Stimulated activated CD8-positive, alpha-beta memory T cell treated with anti-CD3 and anti-CD28 coated beads, Interleukin-2, amount 100 ng/mL, for 48 hours (primary cell): Measurements from ENCODE around the gene TMEM238.
A peak's percentile ranks its signal among the peaks of the same experiment; 100 is the strongest.

Experiments used
- DNase-seq, 2 donors: peaks; one replicate each; pipeline ENCODE4 v3.0.0-alpha.2; 2020; ENCODE audit warnings: low read depth in 2 of 2

Gene TMEM238

DNA sequence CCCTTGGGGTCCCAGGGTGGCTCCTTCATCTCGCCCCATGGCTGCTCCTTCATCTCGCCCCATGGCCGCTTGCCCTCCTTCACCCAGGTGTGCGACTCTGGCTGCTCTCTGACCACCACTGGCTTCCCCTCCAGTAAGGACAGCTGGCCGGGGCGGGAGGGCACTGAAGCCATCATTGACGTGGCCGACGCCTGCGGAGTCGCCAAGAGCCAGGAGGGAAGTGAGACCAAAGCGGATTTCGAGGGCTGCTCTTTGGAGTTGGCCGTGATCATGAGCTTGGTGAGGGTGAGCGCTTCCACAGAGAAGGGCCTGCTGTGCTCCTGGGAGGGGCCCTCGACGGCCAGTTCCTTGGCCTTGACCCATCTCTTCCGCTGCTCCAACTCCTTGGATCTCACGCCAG, 25.6 kb downstream of the TMEM238 start:
- no peak for DNase-seq

DNA sequence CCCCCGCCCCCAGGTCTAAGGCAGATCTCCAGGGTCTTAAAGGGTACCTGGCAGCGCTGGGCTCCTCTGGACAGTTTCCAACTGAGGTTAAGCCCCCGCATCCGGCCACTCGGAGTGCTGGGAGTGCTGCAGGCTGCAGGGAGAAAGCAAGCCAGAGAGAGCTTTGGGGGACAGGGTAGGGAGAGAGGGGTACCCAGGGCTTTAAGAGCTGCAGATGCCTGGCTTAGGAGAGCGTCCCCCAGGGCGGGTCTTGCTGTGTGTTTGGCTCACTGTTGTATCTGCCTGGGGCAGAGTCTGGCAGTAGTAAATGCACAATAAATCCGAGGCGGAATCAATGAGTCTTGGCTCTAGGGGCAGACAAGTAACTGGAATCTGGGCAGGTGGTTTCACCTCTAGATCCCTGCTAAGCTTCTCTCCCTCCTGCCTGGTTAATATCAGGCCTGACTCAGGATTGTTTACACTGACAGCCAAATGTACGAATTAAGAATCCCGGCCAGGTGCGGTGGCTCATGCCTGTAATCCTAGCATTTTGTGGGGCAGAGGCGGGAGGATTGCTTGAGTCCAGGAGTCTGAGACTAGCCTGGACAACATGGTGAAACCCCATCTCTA, 28.8 kb downstream of the TMEM238 start:
- DNase-seq = no peak

DNA sequence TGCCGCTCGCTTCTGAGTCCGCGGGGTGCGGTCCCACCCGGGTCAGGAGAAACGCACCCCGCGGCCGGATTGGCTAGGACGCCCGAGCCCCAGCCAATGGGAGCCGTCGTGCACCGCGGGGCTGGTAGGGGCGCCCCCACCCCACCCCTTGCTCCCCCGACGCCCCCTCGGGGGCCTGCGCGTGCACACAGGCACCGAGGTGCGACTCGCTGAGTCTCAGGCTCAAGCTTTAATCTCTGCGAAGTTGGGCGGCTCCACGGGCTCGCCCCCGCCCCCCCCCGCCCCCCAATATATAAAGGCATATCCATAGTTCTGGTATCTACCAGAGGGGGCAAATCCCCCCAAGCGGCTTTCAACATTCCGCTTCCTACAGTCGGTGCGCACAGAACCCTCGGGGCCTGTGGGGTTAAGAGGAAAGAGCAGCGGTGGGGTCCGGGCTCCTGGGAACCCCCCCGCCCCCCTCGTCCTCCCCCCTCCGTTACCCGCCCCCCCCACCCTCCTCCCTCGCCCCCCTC, 29.3 kb downstream of the TMEM238 start, which contains the start of gene COX6B2:
Gene COX6B2 (minus strand): TSS at position 22 of the 515 bp plus-strand sequence. CDS start 198 bp downstream, outside the sequence.
- DNase-seq = no peak

DNA sequence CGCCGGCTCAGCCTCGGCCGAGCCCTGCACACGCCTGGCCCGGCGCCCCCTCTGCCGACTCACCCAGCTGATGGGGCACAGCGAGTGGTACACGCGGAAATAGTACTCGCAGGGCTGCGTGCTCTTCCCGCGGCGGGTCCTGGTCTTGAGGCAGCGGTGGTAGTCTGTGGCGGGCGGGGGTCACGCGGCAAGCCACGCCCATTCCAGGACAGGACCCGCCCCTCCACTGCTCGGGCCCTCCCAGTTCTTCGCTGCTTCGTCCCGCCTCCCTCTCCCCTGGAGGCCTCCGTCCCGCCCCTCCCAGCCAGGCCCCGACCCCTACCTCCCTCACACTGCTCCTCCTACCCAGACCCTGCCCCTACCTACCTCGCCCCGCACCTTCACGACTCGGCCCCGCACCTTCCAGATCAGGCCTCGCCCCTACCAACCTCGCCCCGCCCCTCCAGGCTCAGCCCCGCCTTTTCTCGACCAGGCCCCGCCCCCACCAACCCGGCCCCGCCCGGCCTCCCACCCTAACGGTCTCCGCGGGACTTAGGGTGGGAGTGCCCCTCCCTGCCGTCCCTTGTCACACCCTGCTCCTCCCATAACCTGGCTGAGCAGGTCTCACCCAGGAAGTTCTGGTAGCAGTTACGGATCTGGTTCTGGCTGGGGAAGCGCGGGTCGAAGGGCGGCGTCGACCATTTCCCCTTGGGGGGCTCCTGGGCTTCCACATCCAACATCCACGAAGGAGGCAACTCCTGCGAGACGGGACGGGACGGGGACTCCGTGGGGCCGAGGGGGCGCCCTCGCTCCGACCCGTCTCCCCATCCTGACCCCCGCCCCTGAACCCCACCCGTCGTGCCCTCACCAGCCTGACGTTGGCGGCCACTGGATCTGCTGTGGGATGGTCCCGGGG, 30.0 kb downstream of the TMEM238 start:
- DNase-seq = no peak

DNA sequence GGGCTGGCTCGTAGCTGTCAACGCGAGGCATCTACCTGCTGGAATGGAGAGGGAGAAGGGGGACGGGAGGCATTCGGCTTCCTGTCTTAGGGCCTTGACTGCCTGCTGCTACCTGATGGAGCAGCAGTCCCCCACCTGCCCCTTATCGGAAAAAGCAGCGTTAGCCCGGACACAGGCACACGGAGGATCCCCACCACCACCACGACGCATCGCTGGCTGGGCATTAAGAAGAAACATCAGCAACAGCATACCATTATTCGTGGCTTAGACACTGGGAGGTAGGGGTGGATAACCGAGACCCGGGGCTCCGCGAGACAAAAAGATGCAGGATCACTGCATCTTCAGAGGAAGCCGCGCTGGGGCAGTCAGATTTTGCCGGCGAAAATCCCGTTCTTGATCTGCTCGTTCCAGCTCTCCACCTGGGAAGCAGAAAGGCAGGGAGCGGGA, 30.7 kb downstream of the TMEM238 start:
- no peak for DNase-seq

DNA sequence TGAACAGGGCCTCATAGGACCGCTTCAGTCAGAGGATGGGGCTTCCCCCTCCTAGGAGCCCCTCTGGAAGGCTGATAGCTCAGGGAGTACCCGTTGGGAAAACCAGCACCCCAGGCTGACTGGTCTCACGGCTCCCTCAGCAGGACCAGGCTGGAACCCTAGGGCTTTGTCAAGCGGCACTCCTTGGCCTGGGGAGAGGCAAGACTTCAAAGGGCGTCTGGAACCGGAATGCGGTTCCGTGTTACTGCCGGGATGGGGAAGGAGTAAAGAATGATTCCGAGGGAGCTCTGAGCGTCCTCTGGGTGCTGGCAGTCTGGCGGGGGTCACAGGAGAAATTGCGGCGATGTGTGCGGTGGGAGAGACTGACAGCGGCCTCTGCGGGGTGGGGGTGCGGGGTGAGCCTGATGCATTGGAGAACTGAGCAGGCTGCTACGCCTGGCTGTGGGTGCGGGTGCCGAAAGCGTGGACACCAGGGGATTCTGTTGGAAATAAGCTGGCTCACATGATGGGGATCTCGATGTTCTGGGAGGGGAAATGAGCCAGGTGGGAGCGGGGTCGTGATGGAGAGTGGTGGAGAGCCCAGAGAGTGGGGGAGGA, 31.4 kb downstream of the TMEM238 start:
- no peak for DNase-seq

DNA sequence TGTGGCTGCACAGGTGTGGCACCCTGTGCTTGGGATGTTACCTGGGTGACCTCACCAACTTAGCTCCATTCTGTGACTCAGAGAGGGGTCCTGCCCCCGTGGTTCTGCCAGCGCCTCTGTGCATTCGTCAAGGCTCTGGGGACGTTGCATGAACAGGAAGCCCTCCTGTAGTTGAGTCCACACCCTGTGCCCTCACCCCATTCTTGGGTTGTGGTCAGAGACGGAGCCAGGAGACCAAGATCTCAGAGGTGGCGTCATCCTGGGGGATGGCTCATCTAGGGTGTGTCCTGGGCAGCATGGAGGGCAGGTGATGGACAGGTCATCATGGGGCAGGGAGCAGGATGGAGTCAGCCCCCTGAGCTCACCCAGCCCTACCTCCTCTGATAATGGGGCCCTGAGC, 32.1 kb downstream of the TMEM238 start:
- DNase-seq = no peak

DNA sequence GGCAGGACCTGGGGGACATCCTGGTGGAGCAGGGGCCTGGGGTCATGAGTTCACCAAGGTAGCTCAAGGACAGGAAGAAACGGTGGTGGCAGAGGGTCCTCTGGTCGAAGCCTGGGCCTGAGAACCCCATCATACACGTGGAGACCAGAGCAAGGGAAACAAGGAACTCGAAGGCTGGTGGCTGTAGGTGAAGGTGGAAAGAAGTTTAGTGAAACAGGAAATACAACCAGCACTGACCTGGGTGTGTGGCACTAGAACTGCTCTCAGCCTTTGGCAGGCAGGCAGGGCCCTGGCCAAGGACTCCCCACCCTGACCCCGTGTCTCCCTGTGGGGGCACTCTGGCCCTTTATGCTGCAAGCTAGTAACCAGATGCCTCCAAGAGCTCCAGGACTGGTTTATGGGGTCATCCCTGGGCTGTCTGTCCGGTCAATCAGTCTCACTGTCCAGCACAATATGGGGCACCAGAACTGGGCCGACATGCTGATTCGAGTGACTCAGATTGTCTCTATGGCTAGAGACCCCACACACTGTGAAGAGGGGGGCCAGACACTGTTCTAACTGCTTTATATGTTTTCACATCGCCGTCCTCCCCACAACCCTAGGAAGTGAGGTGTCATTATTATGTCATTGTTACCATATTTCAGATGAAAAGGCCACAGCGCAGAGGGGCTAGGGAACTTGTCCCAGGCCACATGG, 33.3 kb downstream of the TMEM238 start:
- no peak for DNase-seq

DNA sequence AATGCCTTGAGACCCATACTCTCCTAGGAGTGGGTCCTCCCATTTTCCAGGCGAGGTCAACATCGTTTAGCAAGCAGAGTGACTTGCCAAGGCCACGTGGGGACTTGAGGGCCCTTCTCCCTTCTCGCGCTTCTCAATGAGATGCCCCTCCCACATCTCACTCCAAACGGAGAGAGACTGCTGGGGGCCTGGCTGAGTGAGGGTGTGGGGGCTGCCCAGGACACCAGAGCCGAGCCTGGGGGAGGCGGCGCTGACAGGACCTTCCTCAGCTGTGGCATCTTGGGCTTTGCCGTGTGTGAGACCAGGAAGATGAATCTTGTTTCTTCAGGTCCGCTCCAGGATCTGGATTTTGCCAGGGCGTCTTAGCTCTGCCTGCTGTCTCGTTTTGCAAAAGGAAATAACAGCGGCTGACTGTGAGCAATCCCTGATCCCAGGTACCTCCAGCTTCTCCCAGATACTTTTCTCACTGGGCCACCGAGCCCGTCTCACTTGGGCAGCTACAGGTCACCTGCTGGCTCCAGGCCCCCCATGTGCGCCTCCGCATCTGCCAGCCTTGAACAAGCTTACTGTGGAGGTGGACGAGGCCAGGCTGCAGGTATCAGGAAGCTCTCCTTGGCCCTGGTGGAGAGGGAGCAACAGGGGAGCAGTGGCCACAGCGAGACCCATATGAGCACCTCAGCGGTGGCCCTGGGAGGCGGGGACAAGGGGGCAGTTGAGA, 35.6 kb downstream of the TMEM238 start:
- no peak for DNase-seq

DNA sequence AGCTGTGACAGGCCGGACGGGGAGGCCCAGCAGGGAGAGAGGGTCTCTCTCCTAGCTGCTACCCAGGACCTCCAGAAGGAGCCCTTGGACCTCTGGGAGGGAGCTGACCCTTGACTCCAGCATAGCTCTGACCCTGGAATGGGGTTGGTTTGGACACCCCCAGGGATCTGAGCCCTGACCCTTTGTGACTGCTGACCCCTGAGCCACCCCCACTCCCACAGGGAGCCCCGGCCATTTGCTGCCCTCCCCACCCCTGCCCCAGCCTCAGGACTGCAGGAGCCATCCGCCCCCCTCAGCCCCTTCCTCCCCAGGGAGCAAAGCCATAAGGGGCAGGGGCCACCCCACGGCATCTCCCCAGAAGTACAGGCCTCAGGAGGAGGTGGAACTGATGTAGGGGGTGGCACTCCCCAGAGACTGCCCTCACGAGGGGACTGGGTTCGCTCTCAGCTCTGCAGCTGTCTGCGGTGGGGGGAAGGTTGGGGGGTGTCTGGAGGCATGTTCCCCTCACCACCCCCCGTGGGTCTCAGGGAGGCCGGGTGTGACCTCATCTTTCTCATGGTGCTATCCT, 36.6 kb downstream of the TMEM238 start:
- DNase-seq = no peak

DNA sequence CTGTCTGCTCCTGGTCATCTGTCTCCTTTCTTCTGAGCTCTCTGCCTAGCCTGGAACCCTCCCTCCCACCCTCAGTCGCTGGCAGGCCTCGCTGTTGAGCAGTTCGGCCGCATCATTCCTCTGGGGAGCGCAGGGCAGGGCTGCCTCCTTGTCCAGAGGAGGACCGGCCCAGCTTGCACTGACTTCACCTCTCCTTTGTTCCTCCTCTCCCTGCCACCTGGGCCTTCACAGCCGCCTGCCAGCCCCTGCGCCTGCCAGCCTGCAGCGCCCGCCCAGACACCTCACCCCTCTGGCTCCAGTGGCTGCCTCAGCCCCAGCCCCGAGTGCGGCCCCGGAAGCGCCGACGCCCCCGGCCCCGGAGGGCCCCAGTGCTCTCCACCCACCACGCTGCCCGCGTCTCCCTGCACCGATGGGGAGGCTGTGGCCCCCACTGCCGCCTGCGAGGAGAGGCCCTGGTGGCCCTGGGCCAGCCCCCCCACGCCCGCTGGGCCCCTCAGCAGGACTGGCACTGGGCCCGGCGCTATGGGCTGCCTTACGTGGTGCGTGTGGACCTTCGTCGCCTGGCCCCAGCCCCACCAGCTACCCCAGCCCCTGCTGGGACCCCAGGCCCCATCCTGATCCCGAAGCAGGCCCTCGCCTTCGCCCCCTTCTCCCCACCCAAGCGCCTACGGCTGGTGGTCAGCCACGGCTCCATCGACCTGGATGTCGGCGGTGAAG, 37.2 kb downstream of the TMEM238 start:
- DNase-seq = no peak

DNA sequence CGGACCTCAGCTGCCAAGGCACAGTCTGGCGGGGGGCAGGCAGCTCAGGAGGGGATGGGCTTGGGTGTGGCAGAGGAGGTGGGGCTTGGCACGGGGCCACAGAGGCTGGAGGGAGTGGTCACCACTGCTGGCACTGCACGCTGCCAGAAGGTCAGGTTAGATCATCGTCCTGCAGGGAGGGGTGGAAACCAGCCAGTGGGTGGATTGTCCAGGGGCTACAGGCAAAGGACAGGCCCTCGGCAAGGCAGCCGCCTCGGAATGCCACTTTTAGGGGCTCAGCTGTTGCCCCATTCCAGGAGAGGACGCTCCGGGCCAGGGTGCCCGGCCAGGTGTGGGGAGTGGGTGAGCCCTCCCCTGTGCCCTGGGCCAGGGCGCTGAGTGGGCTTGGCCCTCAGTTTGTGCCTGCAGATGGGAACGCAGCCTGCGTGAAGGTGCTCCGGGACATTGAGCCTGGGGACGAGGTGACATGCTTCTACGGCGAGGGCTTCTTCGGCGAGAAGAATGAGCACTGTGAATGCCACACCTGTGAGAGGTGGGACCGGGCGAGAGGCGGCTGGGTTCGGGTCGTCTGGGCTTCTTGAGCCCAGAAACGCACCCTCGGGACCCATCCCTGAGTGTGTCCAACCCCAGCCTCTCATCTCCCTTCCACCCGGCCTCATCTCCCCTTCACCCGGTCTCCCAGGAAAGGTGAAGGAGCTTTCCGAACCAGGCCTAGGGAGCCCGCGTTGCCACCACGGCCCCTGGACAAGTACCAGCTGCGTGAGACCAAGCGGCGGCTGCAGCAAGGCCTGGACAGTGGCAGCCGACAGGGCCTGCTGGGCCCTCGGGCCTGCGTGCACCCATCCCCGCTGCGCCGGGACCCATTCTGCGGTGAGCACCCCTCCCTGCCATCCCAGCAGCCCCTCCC, 38.0 kb downstream of the TMEM238 start:
- DNase-seq = no peak

DNA sequence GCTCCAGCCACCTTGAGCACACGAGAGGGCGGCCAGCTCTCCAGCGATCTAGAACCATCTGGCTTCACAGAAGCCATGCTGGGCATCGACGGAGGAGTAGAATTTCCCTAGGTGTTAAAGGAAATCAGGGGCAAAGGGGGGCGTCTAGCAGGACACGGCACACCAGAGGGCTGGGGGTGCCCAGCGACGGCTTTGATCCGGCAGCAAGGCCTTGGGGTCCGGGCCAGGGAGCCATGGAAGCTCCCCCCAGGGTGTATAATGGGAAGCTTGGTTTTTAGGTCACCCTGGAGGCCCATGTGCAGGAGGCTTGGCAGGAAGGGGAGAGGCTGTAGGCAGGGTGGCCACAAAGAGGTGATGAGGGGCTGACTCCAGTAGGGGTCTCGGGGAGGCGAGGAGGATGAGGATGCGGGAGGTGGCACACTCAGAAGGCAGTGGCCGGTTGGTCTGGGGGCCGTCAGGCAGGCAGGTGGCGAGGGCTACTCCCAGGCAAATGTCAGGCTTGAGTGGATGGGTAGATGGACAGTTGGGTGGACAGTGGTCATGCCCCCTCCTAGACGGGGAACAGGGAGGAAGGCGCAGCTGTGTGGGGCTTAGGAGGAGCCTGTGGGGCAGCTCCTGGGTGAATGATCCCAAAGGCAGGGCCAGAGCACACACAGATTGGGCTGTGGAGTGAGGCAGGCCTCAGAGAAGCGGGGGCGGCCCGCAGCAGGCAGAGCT, 38.8 kb downstream of the TMEM238 start:
- no peak for DNase-seq

DNA sequence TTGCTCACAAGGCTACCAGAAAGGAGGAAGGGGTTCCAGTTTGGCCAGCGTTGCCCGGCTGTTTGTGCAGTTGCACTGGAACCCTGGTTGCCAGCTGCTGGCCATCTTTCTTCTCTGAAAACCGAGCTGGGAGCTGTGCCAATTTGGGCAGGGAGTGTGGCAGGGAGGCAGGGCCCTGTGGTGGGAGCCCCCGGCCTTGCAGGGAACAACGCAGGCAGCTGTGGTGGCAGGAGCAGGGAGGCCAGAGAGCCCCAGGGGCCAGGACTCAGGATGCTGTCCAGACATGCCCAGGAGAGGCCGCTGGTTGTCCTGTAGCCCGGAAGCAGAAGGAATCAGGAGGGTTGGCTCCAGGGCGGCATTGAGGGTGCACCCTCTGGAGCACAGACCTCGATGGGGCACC, 39.6 kb downstream of the TMEM238 start:
- DNase-seq = no peak

DNA sequence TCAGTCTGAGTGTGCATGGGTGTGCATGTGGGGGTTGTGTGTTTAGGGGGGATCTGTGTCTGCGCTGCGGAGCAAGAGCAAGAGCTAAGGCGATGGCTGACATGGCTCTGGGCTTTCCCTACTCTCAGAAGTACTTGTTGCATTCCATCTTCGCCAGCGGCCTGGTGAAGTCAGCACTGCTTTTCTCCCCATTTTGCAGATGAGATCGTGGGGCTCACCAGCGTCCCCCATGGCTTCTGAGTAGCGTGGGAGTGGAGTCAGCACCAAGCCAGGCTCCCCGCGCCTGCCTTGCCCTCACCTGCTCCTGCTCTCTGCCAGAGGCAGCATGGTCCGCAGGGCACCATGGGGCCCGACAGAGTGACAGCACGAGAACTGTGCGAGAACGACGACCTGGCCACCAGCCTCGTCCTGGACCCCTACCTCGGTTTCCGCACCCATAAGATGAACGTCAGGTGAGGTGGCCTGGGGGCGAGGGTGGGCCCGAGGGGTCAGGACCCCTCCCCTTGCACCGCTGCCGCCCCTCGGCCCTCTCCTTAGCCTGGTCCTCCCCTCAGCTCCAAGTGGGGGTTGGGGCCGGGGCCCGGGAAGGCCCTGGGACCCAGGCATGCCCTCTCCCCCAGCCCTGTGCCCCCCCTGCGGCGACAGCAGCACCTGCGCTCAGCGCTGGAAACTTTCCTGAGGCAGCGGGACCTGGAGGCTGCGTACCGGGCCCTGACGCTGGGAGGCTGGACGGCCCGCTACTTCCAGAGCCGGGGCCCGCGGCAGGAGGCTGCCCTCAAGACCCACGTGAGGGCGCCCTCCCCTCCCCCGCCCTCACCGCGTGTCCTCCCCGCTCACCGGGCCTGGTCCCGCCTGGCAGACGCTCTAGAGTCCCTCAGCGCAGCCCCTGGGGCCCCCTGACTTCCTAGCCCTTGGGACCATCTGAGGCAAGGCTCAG, 42.2 kb downstream of the TMEM238 start:
- no peak for DNase-seq

DNA sequence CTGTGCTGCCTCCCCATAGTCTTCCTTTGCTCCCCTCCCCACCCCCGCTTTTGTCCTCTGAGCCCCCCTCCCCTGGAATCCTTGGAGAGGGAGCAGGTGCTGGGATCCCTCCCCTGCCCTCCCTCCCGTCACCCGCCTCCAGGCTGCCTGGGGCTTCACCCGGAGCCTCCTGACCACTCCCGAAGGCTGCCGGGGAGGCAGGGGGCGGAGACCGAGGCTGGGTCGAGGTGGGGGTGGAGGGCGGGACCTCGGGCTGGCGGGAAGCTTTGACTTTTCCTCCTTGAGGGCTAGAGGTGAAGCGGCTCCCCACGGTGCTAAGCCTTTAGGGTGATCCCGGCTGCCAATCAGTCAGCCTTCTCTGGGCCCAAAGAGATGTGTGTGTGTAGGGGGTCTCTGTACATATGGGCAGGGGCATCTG, 42.9 kb downstream of the TMEM238 start:
- peak; percentile 59 to 72 for DNase-seq

DNA sequence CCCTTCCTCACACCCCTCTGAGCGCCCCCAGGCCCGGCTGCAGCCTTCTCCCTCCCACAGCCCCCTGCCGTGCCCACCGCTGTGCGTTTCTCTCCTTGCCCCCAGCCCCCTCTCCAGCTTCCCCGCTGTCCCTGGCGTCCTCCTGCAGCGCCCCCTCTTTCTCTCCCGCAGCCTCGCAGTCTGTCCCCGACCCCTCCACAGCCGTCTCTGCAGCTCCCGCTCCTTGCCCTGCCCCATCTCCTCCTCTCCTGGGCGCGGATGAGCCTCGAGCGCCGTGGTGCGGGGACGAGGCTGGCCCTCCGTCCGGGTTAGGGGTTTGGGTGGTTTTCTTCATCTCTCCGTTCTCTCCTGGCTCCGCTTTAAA, 43.3 kb downstream of the TMEM238 start:
- DNase-seq = peak in 1 of 2 donors; percentile 17
